Measurements from ENCODE around the gene ETDC. TPM values are rescaled to one million over a fixed set of nuclear protein-coding genes. Genes with fewer than 3 reads are reported as not detected.
"Not testable (repeated sequence)": the region's sequence is repeated elsewhere in the genome, so short reads cannot be mapped to it uniquely, and the experiment has no call there.

ETDC gene
- total RNA-seq, 1 donor from 2014 or later = not detected

DNA sequence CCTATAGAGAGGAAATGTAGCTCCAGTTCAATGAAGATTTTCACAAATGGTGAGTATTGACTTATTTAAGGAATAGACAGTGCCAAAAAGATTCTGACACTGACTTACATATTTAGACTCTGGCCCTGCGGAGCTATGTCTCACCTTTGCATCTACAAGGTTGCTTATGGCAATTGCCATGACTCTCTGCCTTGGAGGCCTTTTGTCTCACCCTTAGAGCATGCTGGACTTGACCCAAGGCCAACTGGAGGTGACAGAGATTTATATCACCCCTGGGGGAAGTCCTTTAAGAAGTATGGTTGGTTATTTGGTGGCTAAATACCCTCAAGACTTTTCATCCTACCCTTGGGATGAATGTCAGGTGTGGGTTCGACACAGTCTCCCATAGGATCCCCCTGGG is 4.5 kb upstream of the ETDC start:
- Histone ChIP-seq H3K9me3 (ENCODE audit: control insufficient read depth in 3 of 3, low read length in 3 of 3) (no peaks in the 10 kb centered on the region), H3K27ac (ENCODE audit: low read depth, low read length) (no peak overlapping the region), H3K27me3 (ENCODE audit: control insufficient read depth in 3 of 3, insufficient read depth in 3 of 3, low read length in 3 of 3) (no peaks in the 10 kb centered on the region), H3K4me3 (ENCODE audit: low read length in 3 of 3) (no peak overlapping the region), H3K36me3 (ENCODE audit: control insufficient read depth in 3 of 3, insufficient read depth in 3 of 3, low read length in 3 of 3) (no peaks in the 10 kb centered on the region), H3K4me1 (ENCODE audit: control insufficient read depth in 3 of 3, insufficient read depth in 3 of 3, low read length in 3 of 3) (peaks cover 0 to 2% (median 0%) of the 10 kb centered on the region in 3 donors), H3K9ac (ENCODE audit: low read depth in 1 of 3, low read length in 3 of 3) (no peak overlapping the region)

DNA sequence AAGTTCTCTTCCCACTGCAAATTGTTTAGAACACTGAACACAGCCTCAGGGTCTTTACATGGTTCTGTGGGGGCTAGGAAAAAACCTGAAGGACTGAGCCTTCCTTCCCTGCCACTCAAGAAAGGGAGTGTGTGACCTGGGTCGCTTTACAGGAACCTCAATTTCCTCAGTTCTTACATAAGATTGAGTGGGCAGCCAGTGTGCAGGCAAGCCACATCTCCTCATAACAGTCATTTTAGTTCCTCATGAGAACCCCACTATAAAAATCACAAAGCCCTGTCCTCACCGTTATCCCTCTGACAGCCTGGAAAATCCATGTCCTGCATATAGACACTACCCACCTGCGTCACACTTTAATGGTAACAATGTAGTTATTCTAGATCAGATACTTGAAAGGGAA is 2.1 kb upstream of the ETDC start:
- Histone ChIP-seq H3K27ac (ENCODE audit: low read depth, low read length) (no peak overlapping the region), H3K4me3 (ENCODE audit: low read length in 3 of 3) (no peak overlapping the region), H3K36me3 (ENCODE audit: control insufficient read depth in 3 of 3, insufficient read depth in 3 of 3, low read length in 3 of 3) (no peaks in the 10 kb centered on the region), H3K9ac (ENCODE audit: low read depth in 1 of 3, low read length in 3 of 3) (no peak overlapping the region), H3K27me3 (ENCODE audit: control insufficient read depth in 3 of 3, insufficient read depth in 3 of 3, low read length in 3 of 3) (no peaks in the 10 kb centered on the region), H3K9me3 (ENCODE audit: control insufficient read depth in 3 of 3, low read length in 3 of 3) (peaks cover 0 to 4% (median 0%) of the 10 kb centered on the region in 3 donors), H3K4me1 (ENCODE audit: control insufficient read depth in 3 of 3, insufficient read depth in 3 of 3, low read length in 3 of 3) (peaks cover 0 to 2% (median 0%) of the 10 kb centered on the region in 3 donors)

DNA sequence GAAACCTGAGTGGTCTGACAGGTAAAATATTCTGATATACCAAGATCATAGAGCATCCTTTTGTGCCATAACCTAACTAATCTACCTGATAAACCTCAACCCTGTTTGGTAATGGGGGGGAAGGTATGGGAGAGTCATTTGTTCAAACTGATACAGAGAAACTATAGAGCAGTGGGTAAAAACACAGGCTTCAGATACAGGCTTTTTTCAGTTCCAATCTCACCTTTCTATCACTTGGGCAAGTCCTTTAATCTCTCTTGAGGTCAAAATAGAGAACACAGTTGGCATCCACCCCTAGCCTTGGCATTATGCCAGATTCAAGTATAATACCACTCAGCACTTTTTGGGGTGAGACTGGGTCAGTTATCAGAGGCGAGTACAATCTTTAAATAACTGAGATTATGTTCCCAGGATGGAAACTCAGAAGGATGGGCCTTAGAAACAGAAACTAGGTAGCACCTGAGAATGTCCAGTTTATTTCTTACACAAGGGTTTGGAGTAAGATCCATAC is 880 bp upstream of the ETDC start:
- H3K9ac ChIP-seq (ENCODE audit: low read depth in 1 of 3, low read length in 3 of 3) = no peak overlapping the region
- H3K4me3 ChIP-seq (ENCODE audit: low read length in 3 of 3) = no peak overlapping the region
- no peaks in the 10 kb centered on the region for H3K36me3 ChIP-seq (ENCODE audit: control insufficient read depth in 3 of 3, insufficient read depth in 3 of 3, low read length in 3 of 3)
- H3K4me1 ChIP-seq (ENCODE audit: control insufficient read depth in 3 of 3, insufficient read depth in 3 of 3, low read length in 3 of 3) = peaks cover 0 to 2% (median 0%) of the 10 kb centered on the region in 3 donors
- H3K9me3 ChIP-seq (ENCODE audit: control insufficient read depth in 3 of 3, low read length in 3 of 3) = peaks cover 0 to 4% (median 0%) of the 10 kb centered on the region in 3 donors
- no peak overlapping the region for H3K27ac ChIP-seq (ENCODE audit: low read depth, low read length)
- H3K27me3 ChIP-seq (ENCODE audit: control insufficient read depth in 3 of 3, insufficient read depth in 3 of 3, low read length in 3 of 3) = no peaks in the 10 kb centered on the region

DNA sequence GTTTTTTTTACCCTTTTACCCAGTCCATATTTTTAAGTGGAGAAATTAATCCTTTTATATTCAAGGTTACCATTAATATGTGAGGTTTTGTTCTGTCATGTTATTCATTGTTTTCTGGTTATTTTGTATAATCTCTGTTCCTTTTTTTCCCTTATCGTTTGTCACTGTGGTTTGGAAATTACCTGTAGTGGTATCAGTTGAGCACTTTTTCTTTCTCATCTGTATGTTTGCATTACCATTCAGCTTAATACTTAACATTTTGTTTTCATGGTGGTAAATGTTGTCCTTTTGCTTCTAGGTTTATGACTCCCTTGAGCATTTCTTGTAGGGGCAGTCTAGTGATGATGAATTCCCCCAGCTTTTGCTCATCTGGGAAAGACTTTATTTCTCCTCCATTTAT is 6.6 kb downstream of the ETDC start:
- Histone ChIP-seq H3K4me1 (ENCODE audit: control insufficient read depth in 3 of 3, insufficient read depth in 3 of 3, low read length in 3 of 3) (no peaks in the 10 kb centered on the region), H3K9ac (ENCODE audit: low read depth in 1 of 3, low read length in 3 of 3) (no peak overlapping the region), H3K9me3 (ENCODE audit: control insufficient read depth in 3 of 3, low read length in 3 of 3) (peaks cover 0 to 4% (median 0%) of the 10 kb centered on the region in 3 donors), H3K27ac (ENCODE audit: low read depth, low read length) (no peak overlapping the region), H3K36me3 (ENCODE audit: control insufficient read depth in 3 of 3, insufficient read depth in 3 of 3, low read length in 3 of 3) (peaks cover 0 to 6% (median 4%) of the 10 kb centered on the region in 3 donors), H3K4me3 (ENCODE audit: low read length in 3 of 3) (no peak overlapping the region), H3K27me3 (ENCODE audit: control insufficient read depth in 3 of 3, insufficient read depth in 3 of 3, low read length in 3 of 3) (no peaks in the 10 kb centered on the region)

DNA sequence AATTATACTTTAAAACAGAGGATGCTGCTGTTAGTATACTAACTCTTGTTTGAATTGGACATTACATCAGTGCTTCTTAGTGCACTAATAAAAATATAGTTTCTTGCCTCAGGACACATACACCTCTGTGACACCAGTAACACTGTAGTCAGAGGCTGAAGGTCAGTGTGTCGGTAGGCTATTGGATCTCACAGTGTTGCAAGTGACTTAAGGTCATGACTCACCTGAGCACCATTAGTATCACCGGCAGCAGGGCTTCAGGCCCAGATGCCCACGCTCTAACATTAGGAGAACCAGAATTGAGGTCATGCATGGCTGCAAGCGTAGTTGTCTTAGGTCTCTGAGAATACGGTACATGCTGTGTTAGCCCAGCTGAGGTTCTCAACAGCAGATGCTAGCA is 15.2 kb downstream of the ETDC start:
- H3K36me3 ChIP-seq (ENCODE audit: control insufficient read depth in 3 of 3, insufficient read depth in 3 of 3, low read length in 3 of 3) = peaks cover 0 to under 1% (median 0%) of the 10 kb centered on the region in 3 donors
- H3K27ac ChIP-seq (ENCODE audit: low read depth, low read length) = no peak overlapping the region
- no peak overlapping the region for H3K4me3 ChIP-seq (ENCODE audit: low read length in 3 of 3)
- H3K9me3 ChIP-seq (ENCODE audit: control insufficient read depth in 3 of 3, low read length in 3 of 3) = peaks cover 0 to 3% (median 0%) of the 10 kb centered on the region in 3 donors
- H3K4me1 ChIP-seq (ENCODE audit: control insufficient read depth in 3 of 3, insufficient read depth in 3 of 3, low read length in 3 of 3) = peaks cover 0 to 2% (median 2%) of the 10 kb centered on the region in 3 donors
- H3K9ac ChIP-seq (ENCODE audit: low read depth in 1 of 3, low read length in 3 of 3) = no peak overlapping the region
- no peaks in the 10 kb centered on the region for H3K27me3 ChIP-seq (ENCODE audit: control insufficient read depth in 3 of 3, insufficient read depth in 3 of 3, low read length in 3 of 3)

DNA sequence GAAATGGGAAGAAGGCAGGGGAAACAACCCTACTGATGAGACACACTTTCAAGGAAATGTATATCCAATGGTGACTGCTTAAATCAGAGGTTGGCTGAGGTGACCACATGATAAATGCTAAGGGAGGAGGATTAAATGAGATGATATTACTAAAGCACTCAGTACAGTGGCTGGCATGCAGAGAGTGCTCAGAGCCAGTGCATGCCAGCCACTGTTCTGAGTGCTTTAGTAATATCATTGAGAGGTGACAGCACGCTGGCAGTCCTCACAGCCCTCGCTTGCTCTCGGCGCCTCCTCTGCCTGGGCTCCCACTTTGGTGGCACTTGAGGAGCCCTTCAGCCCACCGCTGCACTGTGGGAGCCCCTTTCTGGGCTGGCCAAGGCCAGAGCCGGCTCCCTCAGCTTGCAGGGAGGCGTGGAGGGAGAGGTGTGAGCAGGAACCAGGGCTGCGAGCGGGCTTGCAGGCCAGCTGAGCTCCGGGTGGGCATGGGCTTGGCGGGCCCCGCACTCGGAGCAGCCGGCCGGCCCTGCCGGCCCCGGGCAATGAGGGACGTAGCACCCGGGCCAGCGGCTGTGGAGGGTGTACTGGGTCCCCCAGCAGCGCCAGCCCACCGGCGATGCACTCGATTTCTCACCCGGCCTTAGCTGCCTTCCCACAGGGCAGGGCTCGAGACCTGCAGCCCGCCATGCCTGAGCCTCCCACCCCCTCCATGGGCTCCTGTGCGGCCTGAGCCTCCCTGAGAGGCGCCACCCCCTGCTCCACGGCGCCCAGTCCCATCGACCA is 15.9 kb downstream of the ETDC start:
- not testable (repeated sequence) for H3K36me3 ChIP-seq (ENCODE audit: control insufficient read depth in 3 of 3, insufficient read depth in 3 of 3, low read length in 3 of 3); H3K9me3 ChIP-seq (ENCODE audit: control insufficient read depth in 3 of 3, low read length in 3 of 3); H3K27ac ChIP-seq (ENCODE audit: low read depth, low read length); H3K27me3 ChIP-seq (ENCODE audit: control insufficient read depth in 3 of 3, insufficient read depth in 3 of 3, low read length in 3 of 3); H3K9ac ChIP-seq (ENCODE audit: low read depth in 1 of 3, low read length in 3 of 3); H3K4me1 ChIP-seq (ENCODE audit: control insufficient read depth in 3 of 3, insufficient read depth in 3 of 3, low read length in 3 of 3); H3K4me3 ChIP-seq (ENCODE audit: low read length in 3 of 3)

DNA sequence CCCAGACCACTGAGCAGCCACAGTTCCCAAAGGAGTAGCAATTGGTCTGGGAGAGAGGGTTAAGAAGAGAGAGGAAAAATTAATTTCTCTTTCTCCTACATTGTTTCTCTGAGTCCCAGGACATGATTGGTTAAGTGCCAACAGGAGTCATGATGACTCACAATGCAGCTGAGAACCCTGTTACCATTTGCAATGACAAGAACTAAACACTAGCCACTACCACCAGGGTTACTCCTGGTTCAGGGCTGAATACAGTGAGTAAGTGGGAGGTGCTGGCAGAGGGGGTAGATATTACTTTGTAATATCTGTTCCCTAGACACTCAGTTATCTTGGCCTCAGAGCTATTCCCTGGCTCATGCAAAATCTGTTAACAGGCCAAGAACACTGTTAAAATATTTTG is 18.0 kb downstream of the ETDC start:
- no peak overlapping the region for H3K9ac ChIP-seq (ENCODE audit: low read depth in 1 of 3, low read length in 3 of 3)
- no peaks in the 10 kb centered on the region for H3K36me3 ChIP-seq (ENCODE audit: control insufficient read depth in 3 of 3, insufficient read depth in 3 of 3, low read length in 3 of 3)
- no peaks in the 10 kb centered on the region for H3K27me3 ChIP-seq (ENCODE audit: control insufficient read depth in 3 of 3, insufficient read depth in 3 of 3, low read length in 3 of 3)
- H3K9me3 ChIP-seq (ENCODE audit: control insufficient read depth in 3 of 3, low read length in 3 of 3) = no peaks in the 10 kb centered on the region
- no peak overlapping the region for H3K27ac ChIP-seq (ENCODE audit: low read depth, low read length)
- H3K4me3 ChIP-seq (ENCODE audit: low read length in 3 of 3) = no peak overlapping the region
- peaks cover 0 to 2% (median 2%) of the 10 kb centered on the region in 3 donors for H3K4me1 ChIP-seq (ENCODE audit: control insufficient read depth in 3 of 3, insufficient read depth in 3 of 3, low read length in 3 of 3)

DNA sequence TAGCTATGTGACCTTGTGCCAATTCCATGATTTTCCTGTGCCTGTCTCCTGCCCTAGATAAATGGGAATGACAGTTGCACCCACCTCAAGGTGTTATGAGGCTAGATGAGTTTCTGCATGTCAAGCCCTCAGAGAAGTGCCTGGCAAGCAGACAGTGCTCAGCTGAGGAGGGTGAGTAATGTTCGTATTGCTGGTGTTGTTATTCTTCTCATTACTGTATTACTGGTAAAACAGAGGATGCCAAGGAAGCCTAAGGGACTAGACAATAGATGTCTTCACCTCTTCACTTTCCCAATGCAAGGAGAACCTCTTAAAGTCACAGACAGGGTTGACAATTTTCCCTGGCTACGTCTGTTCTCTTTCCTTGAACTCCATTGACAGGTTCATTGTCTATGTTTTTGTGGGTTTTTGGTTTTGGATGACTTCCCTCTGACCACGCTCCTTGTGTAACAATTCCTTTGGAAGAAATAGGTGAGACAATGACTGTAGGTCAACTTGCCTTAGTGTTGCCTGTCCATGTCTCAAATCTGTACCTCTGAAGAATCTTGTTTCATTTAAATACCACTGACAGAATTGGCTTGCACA is 19.2 kb downstream of the ETDC start:
- H3K27ac ChIP-seq (ENCODE audit: low read depth, low read length) = no peak overlapping the region
- no peaks in the 10 kb centered on the region for H3K9me3 ChIP-seq (ENCODE audit: control insufficient read depth in 3 of 3, low read length in 3 of 3)
- no peak overlapping the region for H3K9ac ChIP-seq (ENCODE audit: low read depth in 1 of 3, low read length in 3 of 3)
- H3K4me3 ChIP-seq (ENCODE audit: low read length in 3 of 3) = no peak overlapping the region
- peaks cover 0 to 2% (median under 1%) of the 10 kb centered on the region in 3 donors for H3K4me1 ChIP-seq (ENCODE audit: control insufficient read depth in 3 of 3, insufficient read depth in 3 of 3, low read length in 3 of 3)
- H3K27me3 ChIP-seq (ENCODE audit: control insufficient read depth in 3 of 3, insufficient read depth in 3 of 3, low read length in 3 of 3) = no peaks in the 10 kb centered on the region
- no peaks in the 10 kb centered on the region for H3K36me3 ChIP-seq (ENCODE audit: control insufficient read depth in 3 of 3, insufficient read depth in 3 of 3, low read length in 3 of 3)

DNA sequence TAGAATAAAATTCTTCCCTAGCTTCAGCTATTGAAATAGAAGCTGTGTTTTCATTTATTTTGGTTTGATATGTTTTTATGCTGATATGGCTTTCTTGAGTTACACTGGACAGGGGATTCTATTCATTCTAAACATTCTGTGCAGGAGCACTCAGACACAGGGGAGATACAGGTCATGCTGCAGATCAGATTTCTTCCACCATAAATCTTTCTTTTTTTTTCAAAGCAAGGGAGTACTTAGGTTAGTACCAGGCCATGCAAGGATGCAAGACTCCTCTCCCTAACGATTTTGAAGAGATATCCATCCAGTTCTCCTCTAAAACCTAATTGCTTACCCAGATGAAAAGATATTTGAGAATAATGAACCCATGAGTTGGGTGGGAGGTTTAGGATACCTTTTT is 21.4 kb downstream of the ETDC start:
- no peaks in the 10 kb centered on the region for H3K27me3 ChIP-seq (ENCODE audit: control insufficient read depth in 3 of 3, insufficient read depth in 3 of 3, low read length in 3 of 3)
- H3K9me3 ChIP-seq (ENCODE audit: control insufficient read depth in 3 of 3, low read length in 3 of 3) = no peaks in the 10 kb centered on the region
- peaks cover 0 to 2% (median 0%) of the 10 kb centered on the region in 3 donors for H3K4me1 ChIP-seq (ENCODE audit: control insufficient read depth in 3 of 3, insufficient read depth in 3 of 3, low read length in 3 of 3)
- H3K4me3 ChIP-seq (ENCODE audit: low read length in 3 of 3) = no peak overlapping the region
- H3K27ac ChIP-seq (ENCODE audit: low read depth, low read length) = no peak overlapping the region
- H3K36me3 ChIP-seq (ENCODE audit: control insufficient read depth in 3 of 3, insufficient read depth in 3 of 3, low read length in 3 of 3) = no peaks in the 10 kb centered on the region
- no peak overlapping the region for H3K9ac ChIP-seq (ENCODE audit: low read depth in 1 of 3, low read length in 3 of 3)

DNA sequence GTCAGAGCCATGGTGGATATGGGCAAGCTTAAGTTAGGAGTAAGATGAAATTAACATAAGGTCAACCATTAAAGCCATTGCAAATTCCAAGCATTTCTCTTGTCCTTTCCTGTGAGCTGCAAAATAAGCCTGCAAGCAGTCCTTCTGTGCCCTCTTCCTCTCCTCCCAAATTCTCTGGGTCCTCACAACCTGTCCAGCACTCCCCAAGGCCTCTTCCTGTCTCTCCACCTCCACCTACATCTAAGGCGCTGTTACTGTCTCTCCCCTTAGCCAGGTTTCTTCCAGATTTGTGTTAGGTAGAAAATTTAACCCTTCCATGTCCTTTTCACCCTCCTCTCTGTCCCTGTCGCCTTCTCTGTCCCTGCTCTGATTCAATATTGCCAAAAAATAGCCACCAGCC is 22.2 kb downstream of the ETDC start:
- Histone ChIP-seq H3K4me3 (ENCODE audit: low read length in 3 of 3) (no peak overlapping the region), H3K9ac (ENCODE audit: low read depth in 1 of 3, low read length in 3 of 3) (no peak overlapping the region), H3K36me3 (ENCODE audit: control insufficient read depth in 3 of 3, insufficient read depth in 3 of 3, low read length in 3 of 3) (no peaks in the 10 kb centered on the region), H3K27me3 (ENCODE audit: control insufficient read depth in 3 of 3, insufficient read depth in 3 of 3, low read length in 3 of 3) (no peaks in the 10 kb centered on the region), H3K27ac (ENCODE audit: low read depth, low read length) (no peak overlapping the region), H3K4me1 (ENCODE audit: control insufficient read depth in 3 of 3, insufficient read depth in 3 of 3, low read length in 3 of 3) (peaks cover 0 to 2% (median 0%) of the 10 kb centered on the region in 3 donors), H3K9me3 (ENCODE audit: control insufficient read depth in 3 of 3, low read length in 3 of 3) (no peaks in the 10 kb centered on the region)
